SW 1271 (cell line): ENCODE measurements around the gene MED6.

Experiments
- DNase-seq, 2 experiments: peaks; one replicate each; lab custom pipeline; 2025; lab: John Stamatoyannopoulos, UW

MED6 gene

GRCh38 chr14:70600382-70601157 is at the start of gene MED6:
MED6 (minus strand) TSS chr14:70600655; CDS start chr14:70600637, 18 bp downstream.
- peak; percentile 76 to 94 for DNase-seq

GRCh38 chr14:70649803-70650202 is 49.3 kb upstream of the MED6 start:
- no peak for DNase-seq

- no peak for DNase-seq
Measured at GRCh38 chr14:70648346-70648745, 47.9 kb upstream of the MED6 start.

- no peak for DNase-seq
Measured at GRCh38 chr14:70646705-70647104, 46.2 kb upstream of the MED6 start.

- DNase-seq: no peak
Measured at GRCh38 chr14:70645892-70646291, 45.4 kb upstream of the MED6 start.

- no peak for DNase-seq
Measured at GRCh38 chr14:70643967-70644366, 43.5 kb upstream of the MED6 start.

- no peak for DNase-seq
Measured at GRCh38 chr14:70642303-70643235, 42.1 kb upstream of the MED6 start.

- no peak for DNase-seq
Measured at GRCh38 chr14:70641548-70642302, 41.3 kb upstream of the MED6 start, which contains the start of gene TTC9. TTC9 (plus strand) TSS chr14:70641916; CDS start chr14:70642130, 214 bp downstream.

GRCh38 chr14:70640938-70641547 is 40.6 kb upstream of the MED6 start:
- no peak for DNase-seq

- no peak for DNase-seq
Measured at GRCh38 chr14:70638416-70638815, 38.0 kb upstream of the MED6 start.

- DNase-seq: no peak
Measured at GRCh38 chr14:70635971-70636595, 35.6 kb upstream of the MED6 start.

- no peak for DNase-seq
Measured at GRCh38 chr14:70631948-70632347, 31.5 kb upstream of the MED6 start.

GRCh38 chr14:70624972-70625371 is 24.5 kb upstream of the MED6 start:
- DNase-seq: no peak

GRCh38 chr14:70622111-70622712 is 21.8 kb upstream of the MED6 start:
- peak in 1 of 2 experiments; percentile 47 for DNase-seq

- no peak for DNase-seq
Measured at GRCh38 chr14:70619708-70620107, 19.3 kb upstream of the MED6 start.

- DNase-seq: no peak
Measured at GRCh38 chr14:70618314-70618713, 17.9 kb upstream of the MED6 start.

GRCh38 chr14:70616646-70617045 is 16.2 kb upstream of the MED6 start:
- DNase-seq: no peak

- no peak for DNase-seq
Measured at GRCh38 chr14:70611216-70611615, 10.8 kb upstream of the MED6 start.

GRCh38 chr14:70602254-70602653 is 1.8 kb upstream of the MED6 start:
- DNase-seq: no peak

GRCh38 chr14:70601162-70601561 is 707 bp upstream of the MED6 start:
- DNase-seq: no peak

- DNase-seq: no peak
Measured at GRCh38 chr14:70599345-70599744, 1.1 kb downstream of the MED6 start.
